Stromal cell of bone marrow (primary cell): ENCODE measurements around the gene SLC37A1.

Source experiments
- DNase-seq: peaks from one replicate; pipeline ENCODE4 v3.0.0-alpha.2; 2012; ENCODE audit warnings: low read depth

The SLC37A1 gene

GRCh38 chr21:42527489-42528158, 14.0 kb downstream of the SLC37A1 start:
- DNase-seq = no peak

GRCh38 chr21:42530167-42530518, 16.5 kb downstream of the SLC37A1 start:
- DNase-seq = no peak

DNA sequence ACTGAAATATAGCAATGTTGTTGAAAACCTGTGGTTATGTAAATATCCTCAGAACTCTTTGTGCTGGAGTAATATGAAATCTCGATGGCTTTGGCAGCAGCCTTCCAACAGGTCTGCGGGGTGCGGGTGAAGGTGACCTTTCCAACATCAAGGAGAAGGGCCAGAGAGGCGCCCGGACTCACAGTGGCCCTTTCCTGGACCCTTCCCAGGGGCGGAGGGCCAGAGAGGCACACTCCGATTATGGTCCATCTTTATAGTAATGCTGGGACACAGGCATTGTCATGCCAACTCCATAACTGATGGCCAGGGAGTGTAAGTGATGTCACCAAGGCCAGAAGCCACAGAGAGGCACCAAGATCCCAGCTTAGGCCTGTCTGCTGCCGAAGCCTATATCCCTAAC, 18.1 kb downstream of the SLC37A1 start:
- DNase-seq = no peak

DNA sequence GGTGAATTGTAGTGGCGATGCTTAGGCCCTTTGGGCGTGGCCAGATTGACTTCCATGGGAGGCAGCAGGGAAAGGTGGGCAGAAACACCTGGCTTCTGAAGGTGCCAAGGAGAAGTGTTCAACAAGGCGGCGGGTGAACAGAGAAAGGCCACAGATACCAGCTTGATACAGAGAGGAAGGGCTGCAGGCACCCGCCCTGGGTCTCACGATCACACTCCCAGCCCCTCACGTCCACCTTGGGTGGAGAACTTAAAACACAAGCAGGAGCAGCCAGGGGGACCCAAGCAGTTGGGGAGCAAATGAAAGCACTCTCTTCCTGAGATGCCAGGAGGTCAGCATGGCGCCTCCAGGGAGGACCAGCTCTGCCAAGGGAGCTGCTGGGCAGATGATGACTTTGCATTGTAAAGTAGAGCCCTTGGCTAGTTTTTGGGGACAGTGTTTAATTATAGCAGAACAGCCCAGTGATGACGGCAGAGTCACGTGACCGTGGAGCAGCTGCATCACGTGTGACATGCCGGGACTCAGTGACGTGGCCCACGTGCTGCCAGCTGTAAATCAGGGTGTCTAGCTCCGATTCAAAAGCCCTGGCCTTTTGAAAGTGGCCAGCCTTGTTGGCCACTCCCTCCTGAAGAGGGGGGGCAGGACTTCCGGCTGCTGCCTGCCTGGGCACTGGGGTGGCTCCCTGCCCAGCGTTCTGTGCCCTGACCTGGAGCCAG, 19.0 kb downstream of the SLC37A1 start:
- DNase-seq = no peak

DNA sequence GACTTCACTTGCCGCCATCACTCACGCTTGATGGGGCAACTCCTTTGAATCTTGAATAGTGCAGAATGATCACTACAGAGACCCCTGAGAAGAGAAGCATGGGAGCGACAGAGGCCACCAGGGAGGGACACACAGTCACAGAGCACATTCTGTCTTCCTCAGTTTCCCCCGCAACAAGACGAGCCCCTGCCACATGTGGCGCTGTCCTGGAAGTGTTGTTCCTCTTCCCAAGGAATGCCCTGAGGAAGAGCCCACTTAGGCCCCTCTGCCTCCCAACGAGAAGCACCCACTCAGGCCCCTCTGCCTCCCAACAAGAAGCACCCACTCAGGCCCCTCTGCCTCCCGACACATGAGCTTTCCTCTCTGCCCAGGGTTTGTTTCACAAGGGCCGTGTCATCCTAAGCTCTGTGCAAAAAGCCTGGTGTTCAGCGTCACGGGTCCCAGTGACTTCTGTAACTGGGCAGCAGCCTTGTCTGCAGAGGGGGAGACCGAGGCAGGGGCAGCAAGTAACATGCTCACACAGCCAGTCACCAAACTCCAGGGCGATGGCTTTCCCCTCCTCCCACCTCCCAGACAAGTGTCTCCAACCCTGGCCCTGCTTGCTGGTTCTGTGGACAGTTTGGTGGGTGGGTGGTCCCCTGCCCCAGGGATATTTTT, 19.8 kb downstream of the SLC37A1 start:
- DNase-seq = no peak

- DNase-seq = no peak
Measured at GRCh38 chr21:42533963-42534355, 20.3 kb downstream of the SLC37A1 start.

- no peak for DNase-seq
Measured at GRCh38 chr21:42534421-42535378, 21.0 kb downstream of the SLC37A1 start.

DNA sequence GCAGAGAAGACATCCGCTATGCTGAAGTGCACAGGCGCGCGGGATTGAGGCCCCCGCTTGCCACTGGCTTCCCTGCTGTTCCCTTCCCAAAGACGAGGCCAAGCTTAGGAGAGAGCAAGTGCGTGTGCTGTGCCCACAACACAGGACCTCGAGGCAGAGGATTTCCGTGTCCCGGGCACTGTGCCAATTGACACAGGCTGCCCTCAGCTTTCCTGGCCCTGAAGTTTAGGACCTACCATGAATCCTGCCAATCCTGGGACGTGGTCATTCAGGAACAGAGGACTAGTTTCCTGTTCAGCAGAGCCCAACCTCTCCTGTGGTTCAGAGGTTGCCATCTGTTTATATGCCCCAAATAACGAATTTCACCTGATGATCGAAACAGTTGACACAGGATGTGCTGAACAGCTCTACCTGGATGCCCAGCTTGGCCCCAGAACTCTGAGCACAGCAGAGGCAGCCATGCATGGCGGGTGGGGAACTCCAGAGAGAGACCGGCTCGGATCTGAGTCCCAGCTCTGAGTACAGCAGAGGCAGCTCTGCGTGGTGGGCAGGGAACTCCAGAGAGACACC, 22.0 kb downstream of the SLC37A1 start:
- DNase-seq = no peak

- no peak for DNase-seq
Measured at GRCh38 chr21:42536601-42537000, 22.9 kb downstream of the SLC37A1 start.

DNA sequence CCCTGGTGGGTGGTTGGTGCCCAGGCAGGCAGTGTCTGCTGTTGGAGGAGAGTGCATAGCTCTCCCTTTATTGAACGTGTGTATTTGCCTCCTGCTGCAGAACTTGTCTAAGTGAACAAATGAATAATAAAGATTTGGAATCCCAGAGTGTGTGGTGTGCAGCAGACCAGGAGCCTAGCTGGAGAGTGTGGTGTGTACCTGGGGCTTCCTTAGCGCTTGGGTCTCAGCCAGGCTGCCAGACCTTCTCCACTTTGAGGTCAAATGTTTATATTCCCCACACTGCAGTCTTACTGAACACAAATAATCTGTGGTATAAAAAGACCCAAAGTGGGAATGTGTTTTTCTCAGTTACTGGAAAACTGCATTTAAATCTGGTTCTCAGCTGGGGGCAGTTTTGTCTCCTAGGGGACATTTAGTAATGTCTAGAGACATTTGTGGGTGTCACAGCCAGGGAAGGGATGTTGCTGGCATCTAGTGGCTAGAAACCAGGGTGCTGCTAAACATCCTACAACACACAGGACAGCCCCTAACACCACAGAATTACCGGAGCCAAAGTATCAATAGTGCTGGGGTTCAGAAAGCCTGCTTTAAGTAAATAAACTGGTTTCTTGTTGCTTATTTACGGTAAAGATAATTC, 23.6 kb downstream of the SLC37A1 start:
- no peak for DNase-seq

- no peak for DNase-seq
Measured at GRCh38 chr21:42538479-42539275, 25.0 kb downstream of the SLC37A1 start.

- DNase-seq = peak; percentile 39
Measured at GRCh38 chr21:42539342-42539741, 25.7 kb downstream of the SLC37A1 start.

GRCh38 chr21:42539931-42540343, 26.3 kb downstream of the SLC37A1 start:
- DNase-seq = no peak

DNA sequence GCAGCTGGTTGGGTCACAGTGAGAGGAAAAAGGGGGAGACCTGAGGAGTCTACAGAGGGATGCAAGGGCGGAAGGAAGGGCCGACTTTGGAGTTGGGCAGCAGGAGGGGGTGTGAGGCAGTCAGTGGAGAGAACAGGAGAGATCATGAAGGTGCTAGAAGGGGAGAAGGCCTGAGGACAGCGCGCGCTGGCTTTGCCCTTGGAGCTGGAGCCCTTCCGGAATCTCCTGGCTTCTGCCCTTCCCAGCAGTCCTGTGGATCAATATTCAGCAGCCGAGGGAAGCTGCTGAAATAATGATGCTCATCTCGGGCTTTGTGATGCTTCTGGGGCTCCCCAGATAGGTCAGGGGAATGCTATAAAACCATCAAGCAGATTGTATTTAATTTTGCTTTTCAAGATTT, 26.7 kb downstream of the SLC37A1 start:
- DNase-seq = no peak

DNA sequence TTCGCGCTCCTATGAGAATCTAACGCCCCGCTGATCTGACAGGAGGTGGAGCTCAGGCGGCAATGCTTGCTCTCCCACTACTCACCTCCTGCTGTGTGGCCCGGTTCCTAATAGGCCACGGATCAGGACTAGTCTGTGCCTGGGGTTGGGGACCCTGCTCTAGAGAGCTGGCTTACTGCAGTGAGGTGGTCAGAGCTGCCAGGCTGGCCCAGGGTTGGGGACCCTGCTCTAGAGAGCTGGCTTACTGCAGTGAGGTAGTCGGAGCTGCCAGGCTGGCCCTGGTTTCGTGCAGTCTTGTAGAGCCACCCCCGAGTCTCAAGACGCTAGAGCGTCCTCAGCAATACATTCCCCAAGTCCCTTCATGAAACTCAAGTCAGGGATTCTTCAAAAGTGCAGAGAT, 27.5 kb downstream of the SLC37A1 start:
- no peak for DNase-seq

GRCh38 chr21:42541618-42542017, 28.0 kb downstream of the SLC37A1 start:
- DNase-seq = no peak

- DNase-seq = no peak
Measured at GRCh38 chr21:42542196-42542595, 28.5 kb downstream of the SLC37A1 start.

GRCh38 chr21:42542596-42542995, 28.9 kb downstream of the SLC37A1 start:
- DNase-seq = no peak

GRCh38 chr21:42543106-42543847, 29.6 kb downstream of the SLC37A1 start:
- DNase-seq = no peak

DNA sequence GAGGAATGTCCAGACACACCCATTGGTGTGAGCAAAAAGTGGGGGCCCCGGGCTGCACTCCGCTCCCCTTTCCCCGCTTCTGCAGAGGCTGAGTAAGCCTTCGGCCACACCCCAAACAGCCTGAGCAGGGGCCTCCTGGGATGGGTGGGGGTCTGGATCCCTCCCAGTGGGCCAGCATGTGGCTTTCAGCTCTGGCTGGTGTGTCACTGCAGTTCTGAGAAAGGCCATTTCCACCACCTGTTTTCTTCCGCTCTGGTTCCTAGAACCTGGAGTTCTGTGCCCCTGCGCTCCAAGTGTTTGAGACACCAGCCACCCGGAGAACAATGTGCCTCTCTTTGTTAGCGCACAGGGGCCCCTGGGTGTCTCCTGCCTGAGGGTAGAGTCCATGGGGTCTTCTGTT, 30.9 kb downstream of the SLC37A1 start:
- DNase-seq = no peak
